HEK293T (cell line): Measurements from ENCODE around the gene IDI2.

Experiments used
- FOXA1 ChIP-seq: fragments of 450-650 bp; IDR thresholded peaks from 2 replicates; pipeline ENCODE4 v1.6.1; 2016; ENCODE audit warnings: mild to moderate bottlenecking
- FOXK2 ChIP-seq: fragments of 450-650 bp; IDR thresholded peaks from 2 replicates; pipeline ENCODE4 v1.6.1; 2016; ENCODE audit warnings: mild to moderate bottlenecking
- L3MBTL2 ChIP-seq: fragments of 450-650 bp; conservative IDR thresholded peaks from 2 replicates; pipeline ENCODE4 v1.6.1; 2016; ENCODE audit warnings: mild to moderate bottlenecking
- NFRKB ChIP-seq: fragments of 450-650 bp; IDR thresholded peaks from 2 replicates; pipeline ENCODE4 v1.6.1; 2016; ENCODE audit warnings: mild to moderate bottlenecking, moderate library complexity
- SP1 ChIP-seq: fragments of 450-650 bp; IDR thresholded peaks from 2 replicates; pipeline ENCODE4 v1.6.1; 2017

GRCh38 chr10:983971-984655, 41.5 kb downstream of the IDI2 start:
- no peak for TF ChIP-seq L3MBTL2
- TF ChIP-seq NFRKB = no peak
- TF ChIP-seq FOXK2 = no peak
- TF ChIP-seq FOXA1 = no peak
- no peak for TF ChIP-seq SP1
